Measurements from ENCODE around the gene SRPRA.
"Not testable (repeated sequence)": the region's sequence is repeated elsewhere in the genome, so short reads cannot be mapped to it uniquely, and the experiment has no call there.

SRPRA gene

DNA sequence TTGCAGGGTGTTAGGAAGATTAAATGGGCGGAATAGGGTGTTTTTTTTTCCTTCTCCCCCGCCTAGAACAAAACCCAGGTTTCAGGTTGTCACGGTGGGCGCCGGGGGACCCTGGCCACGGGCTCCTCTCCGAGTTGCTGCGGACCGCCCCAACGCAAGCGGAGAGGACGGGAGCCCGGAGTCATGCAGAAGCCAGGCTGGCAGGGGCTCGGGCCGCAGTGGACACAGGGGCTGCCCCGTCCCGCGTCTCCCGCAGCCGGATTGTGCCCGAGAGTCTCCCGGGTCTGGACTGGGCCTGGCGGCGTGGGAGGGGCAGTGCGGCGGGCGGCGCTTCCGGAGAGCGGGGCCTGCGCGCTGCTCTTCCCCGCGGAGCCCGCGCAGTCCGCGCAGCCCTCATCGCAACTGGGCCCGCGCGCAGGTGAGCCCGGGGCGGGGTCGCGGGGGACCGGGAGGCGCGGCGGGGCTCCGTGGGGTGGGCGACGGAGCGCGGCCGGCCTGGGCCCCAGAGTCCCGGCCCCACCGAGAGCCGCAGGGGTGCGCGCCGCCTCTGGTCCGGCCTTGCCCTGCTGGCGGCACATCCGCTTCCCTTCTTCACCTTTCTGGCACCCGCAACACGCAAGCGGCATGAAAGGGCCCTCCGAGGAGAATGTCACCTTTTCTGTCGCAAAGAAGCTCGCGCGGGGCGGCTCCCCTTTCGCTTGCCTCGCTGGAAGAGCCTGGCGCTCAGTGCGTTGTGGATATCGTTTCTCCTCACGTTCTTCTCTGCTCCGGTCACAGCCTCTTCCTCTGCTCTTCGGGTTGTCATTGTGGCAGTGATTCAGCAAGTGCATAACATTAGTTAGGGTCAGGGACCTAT is 14.3 kb upstream of the SRPRA start, which contains the start of gene TIRAP:
Gene TIRAP (plus strand): TSS at position 358 of the 856 bp plus-strand sequence. CDS start 7,802 bp downstream, outside the sequence.
- peak in 1 of 3 donors; percentile 48 for DNase-seq (ENCODE audit: low read depth in 3 of 3)

DNA sequence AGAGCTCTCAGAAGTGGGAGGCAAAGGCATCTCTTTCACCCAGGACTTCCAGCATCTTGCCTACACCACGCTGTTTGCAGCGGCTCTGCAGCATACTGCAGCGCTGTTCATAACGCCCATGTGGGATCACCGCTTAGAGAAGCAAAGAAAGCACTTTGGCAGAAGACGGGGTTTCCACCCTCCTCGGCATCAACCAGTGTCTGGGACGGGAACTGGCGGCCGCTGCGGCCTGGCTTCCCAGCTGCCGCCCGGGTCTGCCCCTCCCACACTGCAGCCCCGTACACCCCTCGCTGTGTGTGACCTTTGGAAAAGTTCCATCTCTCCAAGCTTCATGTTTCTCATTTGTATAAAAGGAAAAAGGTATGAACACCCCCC is 13.7 kb upstream of the SRPRA start:
- DNase-seq (ENCODE audit: low read depth in 3 of 3) = peak in 1 of 3 donors; percentile 14

DNA sequence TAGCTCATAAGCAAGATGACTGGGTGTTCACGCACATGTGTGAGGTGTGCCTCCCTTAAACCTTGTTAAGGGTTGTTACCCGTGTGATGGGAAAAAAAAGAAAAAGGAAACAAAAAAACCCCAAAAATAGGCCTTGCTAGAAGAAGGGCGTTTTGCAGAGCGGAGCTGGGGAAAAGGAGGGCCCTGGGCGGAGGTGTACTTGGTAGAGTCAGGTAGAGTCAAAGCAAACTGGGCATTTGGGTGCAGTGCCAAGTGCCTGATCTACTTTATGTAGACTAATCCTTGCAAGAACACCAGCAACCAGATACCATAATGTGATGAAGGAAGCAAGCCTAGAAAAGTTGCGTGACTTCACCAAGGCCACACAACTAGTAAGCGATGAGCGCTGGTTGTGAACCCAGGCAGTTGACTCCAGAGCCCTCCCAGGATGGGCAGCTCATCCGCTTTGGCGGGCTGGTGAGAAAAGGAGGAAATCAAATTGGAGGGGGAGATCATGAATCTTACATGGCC is 13.0 kb upstream of the SRPRA start:
- no peak for DNase-seq (ENCODE audit: low read depth in 3 of 3)

DNA sequence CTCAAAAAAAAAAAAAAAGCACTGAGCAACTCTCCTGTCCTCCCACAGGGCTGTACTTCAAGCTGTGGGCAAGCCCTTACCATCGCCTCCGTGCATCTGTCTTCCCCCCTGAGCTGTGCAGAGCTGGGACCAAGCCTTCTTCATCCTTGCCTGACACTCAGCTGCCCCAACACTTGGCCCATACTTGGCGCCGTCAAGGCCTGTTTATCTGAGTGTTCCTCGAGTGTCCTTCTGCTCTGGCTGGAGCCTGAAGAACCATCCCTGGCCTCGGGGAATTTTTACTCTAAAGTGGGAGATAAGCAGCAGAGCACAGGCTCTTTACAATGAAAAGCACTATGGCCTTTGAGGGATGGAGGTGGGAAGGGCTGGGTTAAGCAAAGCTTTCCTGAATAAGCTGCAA is 12.6 kb upstream of the SRPRA start:
- DNase-seq (ENCODE audit: low read depth in 3 of 3) = no peak

DNA sequence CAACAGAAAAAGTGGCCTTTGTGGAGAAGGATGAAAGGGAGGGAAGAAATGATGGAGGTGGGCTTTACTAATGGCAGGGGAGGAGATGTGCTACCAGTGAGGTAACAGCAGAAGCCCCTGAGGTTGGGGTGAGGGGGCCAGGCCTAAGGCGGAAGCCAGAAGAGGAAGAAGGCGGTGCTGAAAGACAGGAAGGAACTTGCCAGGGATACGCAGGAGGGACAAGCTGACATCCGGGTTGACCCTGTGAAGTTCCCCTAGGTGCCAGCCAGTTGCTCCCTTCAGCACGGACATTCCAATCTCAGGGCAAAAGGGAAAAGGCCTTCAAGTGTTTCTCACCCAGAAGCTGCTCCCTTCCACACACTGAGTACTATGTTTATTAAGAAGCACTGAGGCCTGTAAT is 11.9 kb upstream of the SRPRA start:
- no peak for DNase-seq (ENCODE audit: low read depth in 3 of 3)

DNA sequence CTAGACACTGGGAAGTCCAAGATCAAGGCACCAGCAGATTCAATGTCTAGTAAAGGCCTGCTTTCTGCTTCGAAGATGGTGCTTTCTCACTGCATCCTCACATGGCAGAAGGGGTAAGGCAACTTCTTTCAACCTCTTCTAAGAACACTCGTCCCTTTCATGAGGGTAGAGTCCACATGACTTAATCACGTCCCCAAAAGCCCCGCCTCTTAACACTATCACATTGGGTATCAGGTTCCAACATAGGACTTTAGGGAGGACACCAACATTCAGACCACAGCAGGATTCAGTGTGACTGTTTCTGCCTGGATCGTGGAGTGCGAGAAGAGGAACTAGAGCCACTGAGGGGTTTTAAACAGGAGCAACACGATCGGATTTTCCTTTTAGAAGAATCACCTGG is 10.5 kb upstream of the SRPRA start:
- DNase-seq (ENCODE audit: low read depth in 3 of 3) = no peak

DNA sequence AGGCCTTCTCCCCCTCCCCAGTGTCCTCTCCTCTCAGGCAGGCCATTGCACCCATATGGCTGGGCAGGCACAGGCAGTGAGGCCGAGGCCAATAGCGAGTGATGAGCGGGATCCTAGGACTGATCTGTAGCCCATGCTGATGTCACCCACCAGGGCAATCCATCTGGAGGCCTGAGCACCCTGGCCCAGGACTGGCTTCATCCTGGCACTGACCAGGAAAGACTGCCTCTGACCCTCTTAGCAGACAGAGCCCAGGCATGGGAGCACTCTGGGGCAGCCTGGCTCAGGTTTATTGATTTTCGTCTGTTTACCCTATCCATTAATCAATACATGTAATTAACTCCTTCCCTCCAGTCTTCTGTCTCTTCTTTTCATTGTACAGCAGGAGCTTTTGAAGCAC is 9.1 kb upstream of the SRPRA start:
- DNase-seq (ENCODE audit: low read depth in 3 of 3) = no peak

DNA sequence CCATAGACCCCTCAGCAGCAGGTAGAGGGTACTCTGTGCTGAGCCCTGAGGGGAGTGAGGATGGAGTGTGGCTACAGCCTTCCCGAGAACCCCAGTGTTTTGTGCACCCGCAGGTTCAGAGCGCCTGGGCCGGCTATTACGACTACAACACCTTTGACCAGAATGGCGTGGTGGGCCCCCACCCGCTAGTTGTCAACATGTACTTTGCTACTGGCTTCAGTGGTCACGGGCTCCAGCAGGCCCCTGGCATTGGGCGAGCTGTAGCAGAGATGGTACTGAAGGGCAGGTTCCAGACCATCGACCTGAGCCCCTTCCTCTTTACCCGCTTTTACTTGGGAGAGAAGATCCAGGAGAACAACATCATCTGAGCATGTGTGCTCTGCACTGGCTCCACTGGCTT is 8.6 kb upstream of the SRPRA start:
- DNase-seq (ENCODE audit: low read depth in 3 of 3) = no peak

DNA sequence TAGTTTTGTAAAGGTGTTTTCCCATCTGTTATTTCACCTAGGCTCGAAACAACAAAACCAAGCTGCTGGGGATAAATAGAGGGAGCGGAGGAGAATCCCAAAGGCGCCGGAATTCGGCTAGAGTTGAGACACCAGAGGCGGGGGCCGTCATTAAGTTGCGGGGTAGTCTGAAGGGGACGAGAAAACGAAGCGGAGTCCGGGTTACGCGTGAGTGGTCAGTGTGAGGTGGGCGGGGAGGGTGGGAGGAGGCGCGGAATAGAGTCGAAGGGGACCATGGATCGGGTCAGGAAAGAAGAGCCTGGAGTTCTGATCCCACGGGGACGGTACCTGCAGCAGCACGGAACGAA is 361 bp downstream of the SRPRA start:
- no peak for DNase-seq (ENCODE audit: low read depth in 3 of 3)

DNA sequence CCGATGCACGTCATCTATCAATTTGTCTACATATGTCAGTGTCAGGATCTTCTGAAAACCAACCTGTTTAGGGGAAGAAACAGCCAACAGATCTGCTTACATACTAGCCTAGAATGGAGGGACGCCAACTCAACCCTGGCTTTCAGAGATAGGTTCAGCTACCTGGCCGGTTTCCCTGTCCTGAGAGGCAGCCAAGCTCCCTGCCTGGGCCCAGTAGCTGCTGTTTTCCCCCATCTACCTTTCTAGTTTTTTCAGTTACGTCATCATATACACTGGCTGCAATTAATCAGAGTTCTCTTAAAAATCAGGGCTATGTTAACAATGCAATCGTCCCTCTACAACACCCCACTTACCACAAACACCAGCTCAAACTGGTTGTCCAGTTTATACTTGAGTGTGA is 1.0 kb downstream of the SRPRA start:
- DNase-seq (ENCODE audit: low read depth in 3 of 3) = no peak

DNA sequence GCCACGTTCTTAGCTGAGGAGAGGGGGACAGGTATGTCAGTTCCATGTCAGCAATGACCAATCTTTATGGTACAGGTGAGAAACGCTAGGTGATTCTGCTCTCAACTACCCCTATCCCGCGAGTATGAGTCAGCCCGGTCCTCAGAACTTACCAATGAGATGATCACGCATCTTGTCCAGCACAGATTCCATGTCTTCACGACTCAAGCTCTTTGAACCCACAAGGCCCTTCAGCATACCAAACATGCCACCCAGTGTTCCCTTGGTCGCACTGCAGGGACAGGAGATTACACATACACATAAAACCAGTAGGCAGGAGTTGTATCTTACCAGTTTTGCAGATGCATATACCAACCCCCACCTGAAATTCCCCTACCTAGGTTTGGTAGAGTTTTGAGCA is 2.9 kb downstream of the SRPRA start:
- DNase-seq (ENCODE audit: low read depth in 3 of 3) = no peak

DNA sequence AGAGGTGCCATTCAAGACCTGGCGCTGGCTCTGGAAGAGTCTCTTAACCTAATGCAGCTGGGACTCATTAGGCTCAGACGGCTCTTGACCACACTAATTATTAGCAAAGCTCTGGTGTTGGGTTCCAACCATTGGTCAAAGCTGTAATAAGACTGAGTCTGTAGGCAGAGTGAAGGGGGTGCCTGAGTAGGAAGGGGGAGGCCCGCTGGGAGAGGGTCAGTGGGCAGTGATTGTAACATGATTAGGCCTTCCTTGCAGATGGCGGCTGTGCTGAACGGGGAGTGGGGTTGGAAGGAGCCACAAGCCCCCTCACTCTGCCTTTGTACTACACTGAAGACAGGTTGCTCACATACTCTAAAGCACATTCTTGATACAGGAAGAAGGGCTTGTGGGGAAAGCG is 5.2 kb downstream of the SRPRA start:
- DNase-seq (ENCODE audit: low read depth in 3 of 3) = no peak

DNA sequence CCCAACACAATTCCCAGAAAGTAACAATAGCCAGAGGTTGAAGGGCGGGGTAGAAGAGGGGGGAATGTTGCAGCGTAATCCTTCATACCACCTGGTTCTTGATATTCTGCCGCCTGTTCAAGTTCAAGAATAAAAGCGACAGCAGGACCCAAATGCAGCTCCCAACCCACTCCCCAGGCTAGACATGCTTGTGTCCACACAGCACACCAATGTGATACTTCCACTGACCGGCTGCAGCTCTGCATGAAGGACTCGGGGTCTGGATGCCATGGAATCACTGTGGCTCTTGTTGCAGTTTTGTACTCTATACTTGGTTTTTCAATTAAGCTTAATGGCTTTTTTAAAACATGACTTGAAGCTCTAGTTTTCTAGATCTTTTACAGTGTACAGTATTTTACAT is 6.5 kb downstream of the SRPRA start:
- no peak for DNase-seq (ENCODE audit: low read depth in 3 of 3)

DNA sequence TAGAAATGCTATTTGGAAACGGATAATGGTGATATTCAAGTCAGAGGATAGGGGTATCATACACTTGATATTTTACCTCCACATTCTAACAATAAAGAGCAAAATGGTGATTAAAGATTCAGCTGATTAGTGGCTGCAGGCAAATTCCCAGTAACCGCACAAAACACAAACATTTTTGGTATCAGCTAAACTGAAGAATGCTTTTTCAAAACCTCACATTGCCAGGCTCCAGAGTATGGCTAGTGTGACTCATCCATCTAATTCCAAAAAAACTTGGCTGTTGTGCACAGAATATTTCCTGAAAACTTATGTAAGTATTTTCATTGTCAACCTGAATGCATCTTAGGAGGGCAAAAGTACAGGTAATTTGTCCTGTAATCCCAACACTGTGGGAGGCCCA is 10.9 kb downstream of the SRPRA start:
- no peak for DNase-seq (ENCODE audit: low read depth in 3 of 3)

DNA sequence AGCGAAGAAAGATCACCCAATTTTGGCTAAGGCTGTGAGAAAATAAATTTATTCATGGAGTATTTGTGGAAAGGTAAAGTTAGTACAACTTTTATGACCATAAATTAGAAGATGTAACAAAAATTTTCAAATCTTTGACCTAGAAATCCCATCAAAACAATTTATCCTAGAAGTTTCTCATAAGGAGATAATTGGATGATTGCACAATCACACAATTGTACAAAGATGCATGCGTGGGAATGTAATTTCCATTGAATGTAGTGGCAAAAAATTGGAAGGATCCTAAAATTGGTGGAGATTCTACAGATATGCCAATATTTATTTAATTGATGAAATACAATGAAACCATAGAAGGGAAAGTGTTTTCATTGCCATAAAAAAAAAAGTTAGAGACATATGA is 11.6 kb downstream of the SRPRA start:
- no peak for DNase-seq (ENCODE audit: low read depth in 3 of 3)

DNA sequence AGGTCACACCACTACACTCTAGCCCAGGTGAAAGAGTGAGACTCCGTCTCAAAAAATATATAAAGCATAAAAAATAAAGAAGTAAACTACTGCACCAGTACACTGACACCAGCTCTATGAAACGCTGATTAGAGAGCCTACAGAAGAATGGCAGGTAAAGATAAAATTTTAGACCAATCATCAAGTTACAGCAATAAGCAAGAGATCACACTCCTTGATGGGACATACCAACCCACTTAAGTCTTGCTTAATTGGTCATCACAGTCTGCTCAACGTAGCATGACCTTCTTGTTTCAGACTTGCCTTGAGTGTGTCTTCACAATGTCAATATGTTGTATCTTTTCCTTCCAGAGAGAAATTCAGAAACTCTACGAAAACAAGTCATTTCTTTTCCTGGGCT is 12.5 kb downstream of the SRPRA start:
- no peak for DNase-seq (ENCODE audit: low read depth in 3 of 3)

DNA sequence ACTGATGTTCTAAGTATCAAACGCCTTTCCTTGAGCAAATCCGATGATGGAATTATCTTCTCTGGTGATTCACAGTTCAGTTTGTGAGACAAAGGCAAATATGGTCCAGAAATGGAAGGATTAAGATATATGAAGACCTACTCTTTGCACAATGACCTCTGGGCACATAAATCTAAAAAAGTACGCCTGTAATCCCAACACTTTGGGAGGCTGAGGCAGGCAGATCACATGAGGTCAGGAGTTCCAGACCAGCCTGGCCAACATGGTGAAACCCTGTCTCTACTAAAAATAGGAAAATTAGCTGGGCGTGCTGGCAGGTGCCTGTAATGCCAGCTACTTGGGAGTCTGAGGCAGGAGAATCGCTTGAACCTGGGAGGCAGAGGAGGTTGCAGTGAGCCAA is 13.2 kb downstream of the SRPRA start:
- not testable (repeated sequence) for DNase-seq (ENCODE audit: low read depth in 3 of 3)

DNA sequence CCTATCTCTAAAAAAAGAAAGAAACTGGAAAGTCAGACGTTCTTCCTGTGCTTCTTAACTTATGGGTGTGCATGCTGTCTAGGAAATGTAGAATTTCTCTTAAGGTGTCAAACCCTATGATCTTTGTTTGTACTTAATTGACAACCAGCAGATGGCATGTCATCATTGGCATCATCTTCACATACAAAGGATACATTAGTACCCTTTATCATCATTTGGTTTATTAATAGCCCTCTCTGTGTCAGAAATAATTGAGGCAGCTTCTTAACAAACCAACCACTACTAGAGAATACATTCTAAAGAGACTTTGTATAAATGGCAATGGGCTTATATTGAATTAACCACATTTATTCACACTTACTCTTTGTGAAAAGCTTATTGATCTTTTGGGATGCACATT is 13.9 kb downstream of the SRPRA start:
- DNase-seq (ENCODE audit: low read depth in 3 of 3) = no peak

DNA sequence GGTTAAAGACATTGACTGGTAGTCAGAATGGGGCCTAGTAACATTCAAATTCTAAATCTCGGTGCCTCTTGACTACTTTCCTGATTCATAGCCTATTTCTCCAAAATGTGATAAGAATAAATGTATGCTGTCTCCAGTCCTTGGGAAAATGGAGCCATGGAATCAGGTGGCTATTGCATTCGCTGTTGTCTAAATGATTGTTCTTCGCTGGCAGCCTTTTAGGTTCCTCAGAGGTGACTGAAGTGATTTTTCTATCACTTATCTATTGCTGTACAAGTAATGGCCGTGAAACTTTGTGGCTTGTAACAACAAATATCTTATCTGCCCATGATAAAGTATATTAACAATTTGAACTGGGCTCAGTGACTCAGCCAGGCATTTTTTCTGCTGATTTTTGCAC is 15.4 kb downstream of the SRPRA start:
- DNase-seq (ENCODE audit: low read depth in 3 of 3) = no peak

DNA sequence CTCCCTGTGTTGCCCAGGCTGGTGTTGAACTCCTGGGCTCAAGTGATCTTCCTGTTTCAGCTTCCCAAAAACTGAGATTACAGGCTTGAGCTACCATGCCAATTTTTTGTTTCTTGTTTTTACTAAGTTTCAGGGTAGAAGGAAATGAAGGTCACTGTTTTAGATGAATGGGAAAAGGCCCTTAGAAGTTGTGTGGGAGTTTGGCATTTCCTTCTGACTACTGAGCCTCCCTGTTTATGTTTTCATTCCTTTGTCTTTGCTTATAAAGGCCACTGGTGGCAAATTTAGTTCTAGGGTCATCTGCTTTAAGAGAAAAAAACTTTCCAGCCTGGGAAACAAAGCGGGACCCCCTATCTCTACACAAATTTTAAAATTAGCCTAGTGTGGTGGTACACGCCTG is 22.1 kb downstream of the SRPRA start:
- no peak for DNase-seq (ENCODE audit: low read depth in 3 of 3)

DNA sequence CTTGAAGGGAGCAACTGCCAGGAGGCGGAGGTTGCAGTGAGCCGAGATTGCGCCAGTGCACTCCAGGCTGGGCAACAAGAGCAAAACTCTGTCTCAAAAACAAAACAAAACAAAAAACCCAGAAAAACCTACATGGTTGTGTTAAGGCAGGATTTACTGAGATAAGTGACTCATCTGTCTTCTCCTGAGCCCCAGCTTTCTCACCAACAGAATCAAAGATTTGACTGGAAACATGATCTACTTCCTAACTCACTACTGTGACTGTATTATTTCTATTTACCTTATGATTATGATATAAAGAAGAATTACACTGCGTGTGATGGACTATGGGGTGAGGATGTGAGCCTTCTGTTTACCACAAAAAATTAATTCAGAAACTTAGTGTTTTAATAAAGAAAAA is 35.3 kb downstream of the SRPRA start:
- DNase-seq (ENCODE audit: low read depth in 3 of 3) = no peak

DNA sequence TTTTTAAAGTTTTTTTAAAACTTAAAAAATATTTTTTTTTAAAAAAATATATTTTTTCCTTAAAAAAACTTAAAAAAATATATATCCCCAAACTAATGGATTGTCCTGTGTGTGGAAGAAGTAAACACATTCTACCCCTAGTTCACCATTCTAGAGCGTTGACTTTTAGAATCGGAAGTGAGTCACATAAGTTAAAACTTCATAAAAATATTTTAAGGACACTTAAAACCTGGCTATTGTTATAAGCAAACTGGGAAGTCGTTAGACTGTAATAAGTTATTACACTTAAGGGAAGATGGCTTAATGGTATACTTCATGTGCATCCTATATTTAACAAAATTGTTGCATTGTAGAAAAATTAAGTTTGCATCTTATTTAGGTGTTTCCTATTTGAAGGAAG is 36.0 kb downstream of the SRPRA start:
- DNase-seq (ENCODE audit: low read depth in 3 of 3) = no peak

DNA sequence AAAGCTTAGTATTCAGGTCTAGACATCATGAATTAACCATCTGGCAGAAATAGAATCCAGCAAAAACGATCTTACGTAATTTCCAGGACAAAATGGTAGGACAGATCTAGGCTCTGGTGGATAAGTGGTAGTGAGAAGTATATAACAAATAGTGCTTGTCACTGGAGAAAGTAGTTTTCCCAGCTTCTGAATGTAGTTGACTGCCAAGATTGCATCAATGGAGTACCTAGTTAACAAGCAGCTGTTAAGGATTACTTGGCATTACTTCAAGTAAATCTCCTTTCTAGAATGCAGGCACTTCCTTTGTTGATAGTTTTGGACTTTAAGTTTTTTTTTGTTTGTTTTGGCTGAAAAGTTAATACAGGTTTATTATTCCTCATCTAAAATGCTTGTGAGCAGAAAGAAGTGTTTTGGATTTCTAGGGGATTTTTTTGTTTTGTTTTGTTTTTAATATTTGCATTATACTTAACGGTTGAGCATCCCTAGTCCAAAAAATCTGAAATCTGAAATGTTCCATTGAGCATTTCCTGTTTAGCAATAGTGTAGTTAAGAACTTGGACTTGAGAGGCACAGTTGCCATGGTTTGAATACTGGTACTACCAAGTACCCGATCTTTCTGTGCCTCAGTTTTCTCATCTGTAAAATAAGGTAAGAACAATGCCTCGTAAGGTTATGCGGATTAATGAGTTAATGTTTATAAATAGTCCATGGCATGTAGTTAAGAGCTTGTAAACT is 36.8 kb downstream of the SRPRA start:
- no peak for DNase-seq (ENCODE audit: low read depth in 3 of 3)
